Chondrocyte (in vitro differentiated cells): ENCODE data around the gene EIF4E3. TPM values are rescaled to one million over a fixed set of nuclear protein-coding genes. Genes with fewer than 3 reads are reported as not detected.

Experiments used
- DNase-seq: peaks from one replicate; pipeline ENCODE4 v3.0.0; 2021; ENCODE audit warnings: mixed read lengths, low spot score
- H3K27ac Mint-ChIP-seq: one replicate; pipeline ENCODE4 v1.8.0; 2021; ENCODE audit warnings: mild to moderate bottlenecking, moderate library complexity, mixed read lengths; ENCODE audit not compliant: unreplicated experiment
- H3K27me3 Mint-ChIP-seq: 2 replicates; pipeline ENCODE4 v1.8.0; 2021; ENCODE audit warnings: low read depth, mixed read lengths
- H3K36me3 Mint-ChIP-seq: 2 replicates; pipeline ENCODE4 v1.8.0; 2021; ENCODE audit warnings: low read depth, mixed read lengths
- H3K4me1 Mint-ChIP-seq: 2 replicates; pipeline ENCODE4 v1.8.0; 2021; ENCODE audit warnings: low read depth, mild to moderate bottlenecking, mixed read lengths
- H3K4me3 Mint-ChIP-seq: one replicate; pipeline ENCODE4 v1.8.0; 2021; ENCODE audit warnings: mild to moderate bottlenecking, moderate library complexity, mixed read lengths; ENCODE audit not compliant: unreplicated experiment
- H3K9me3 Mint-ChIP-seq: 2 replicates; pipeline ENCODE4 v1.8.0; 2021; ENCODE audit warnings: low read depth, mixed read lengths
- total RNA-seq: library from RNA; stranded (reverse); gene quantifications from 3 replicates; pipeline ENCODE4 v1.2.1, GENCODE V29; 2021
- TF ChIP-seq, protein P1 (sequence below): fragments of 200-600 bp; sonication (generic); IDR thresholded peaks from 2 replicates; pipeline ENCODE4 v1.5.0; 2021; ENCODE audit warnings: antibody characterized with exemption, mild to moderate bottlenecking, moderate library complexity

EIF4E3 gene
- total RNA-seq, 1 donor from 2014 or later = 12.4 TPM

DNA sequence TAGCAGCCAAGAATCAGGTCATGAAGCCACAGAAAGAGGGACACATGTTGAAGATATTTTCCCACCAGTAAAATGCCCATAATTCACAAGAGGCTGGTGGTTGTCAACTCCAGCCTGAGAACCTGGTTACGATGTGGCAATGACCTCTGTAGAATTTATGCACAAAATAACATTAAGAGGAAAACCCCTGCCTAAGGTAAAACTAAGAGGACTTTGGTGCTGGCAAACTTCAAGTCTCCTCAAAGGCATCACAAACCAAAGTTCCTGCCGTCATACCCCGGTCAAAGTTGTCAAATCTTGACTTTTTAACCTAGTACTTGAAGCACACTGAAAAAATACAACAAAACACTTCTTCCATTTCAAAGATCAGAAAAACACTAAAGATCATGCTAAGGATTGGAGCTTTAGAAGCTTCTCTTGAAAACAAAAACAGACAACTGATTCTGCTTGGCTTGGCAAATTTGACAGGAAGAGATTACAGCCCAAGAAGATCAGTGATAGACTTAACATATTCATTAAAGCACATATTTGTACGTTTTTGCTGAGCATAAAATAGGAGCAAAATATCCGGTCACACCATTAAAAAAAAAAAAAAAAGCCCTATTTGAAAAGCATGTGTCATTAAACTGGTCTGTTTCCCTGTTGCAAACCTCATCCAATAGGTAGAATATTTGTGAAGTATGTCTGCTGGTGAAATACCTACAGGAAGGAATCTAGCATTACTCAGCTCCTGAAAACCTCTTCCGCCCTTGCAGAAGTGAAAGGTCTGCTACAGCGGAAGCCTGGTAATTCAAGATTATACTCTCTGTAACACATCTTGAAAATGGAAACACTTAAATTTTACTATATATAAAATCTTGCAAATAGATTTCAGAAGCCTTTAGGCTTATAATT lies 22.8 kb downstream of the EIF4E3 start:
- H3K27me3 Mint-ChIP-seq = no peaks in the 10 kb centered on the region
- peaks cover 3% of the 10 kb centered on the region for H3K4me1 Mint-ChIP-seq
- no peak overlapping the region for H3K4me3 Mint-ChIP-seq
- no peak for DNase-seq
- H3K36me3 Mint-ChIP-seq = peaks cover 10% of the 10 kb centered on the region
- TF ChIP-seq, protein P1, sequence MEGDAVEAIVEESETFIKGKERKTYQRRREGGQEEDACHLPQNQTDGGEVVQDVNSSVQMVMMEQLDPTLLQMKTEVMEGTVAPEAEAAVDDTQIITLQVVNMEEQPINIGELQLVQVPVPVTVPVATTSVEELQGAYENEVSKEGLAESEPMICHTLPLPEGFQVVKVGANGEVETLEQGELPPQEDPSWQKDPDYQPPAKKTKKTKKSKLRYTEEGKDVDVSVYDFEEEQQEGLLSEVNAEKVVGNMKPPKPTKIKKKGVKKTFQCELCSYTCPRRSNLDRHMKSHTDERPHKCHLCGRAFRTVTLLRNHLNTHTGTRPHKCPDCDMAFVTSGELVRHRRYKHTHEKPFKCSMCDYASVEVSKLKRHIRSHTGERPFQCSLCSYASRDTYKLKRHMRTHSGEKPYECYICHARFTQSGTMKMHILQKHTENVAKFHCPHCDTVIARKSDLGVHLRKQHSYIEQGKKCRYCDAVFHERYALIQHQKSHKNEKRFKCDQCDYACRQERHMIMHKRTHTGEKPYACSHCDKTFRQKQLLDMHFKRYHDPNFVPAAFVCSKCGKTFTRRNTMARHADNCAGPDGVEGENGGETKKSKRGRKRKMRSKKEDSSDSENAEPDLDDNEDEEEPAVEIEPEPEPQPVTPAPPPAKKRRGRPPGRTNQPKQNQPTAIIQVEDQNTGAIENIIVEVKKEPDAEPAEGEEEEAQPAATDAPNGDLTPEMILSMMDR = no peak
- H3K9me3 Mint-ChIP-seq = no peaks in the 10 kb centered on the region
- H3K27ac Mint-ChIP-seq = no peak overlapping the region

DNA sequence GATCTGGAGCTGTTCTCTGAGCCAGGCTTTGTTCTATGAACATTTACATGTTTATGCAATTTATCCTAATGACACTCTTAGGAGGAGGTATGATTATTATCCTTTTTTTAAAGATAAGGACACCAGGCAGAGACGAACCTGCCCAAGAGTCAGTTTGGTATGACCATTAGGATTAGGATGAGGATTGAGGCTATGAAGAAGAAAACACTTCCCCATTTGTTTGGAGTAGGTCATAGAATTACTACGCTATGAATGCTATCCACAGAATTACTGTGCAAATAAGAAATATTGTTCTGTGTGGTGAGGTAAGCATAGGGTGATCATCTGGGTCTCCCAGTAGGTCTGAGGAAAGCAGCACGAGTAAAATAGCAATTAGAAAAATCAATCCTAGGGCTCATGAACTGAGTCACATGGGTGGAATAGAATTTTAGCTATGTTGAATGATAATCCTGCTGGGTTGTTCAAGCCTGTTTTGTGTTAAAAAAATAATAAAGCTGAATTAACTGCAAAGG lies 23.9 kb downstream of the EIF4E3 start:
- no peak overlapping the region for H3K4me3 Mint-ChIP-seq
- TF ChIP-seq, protein P1 = no peak

DNA sequence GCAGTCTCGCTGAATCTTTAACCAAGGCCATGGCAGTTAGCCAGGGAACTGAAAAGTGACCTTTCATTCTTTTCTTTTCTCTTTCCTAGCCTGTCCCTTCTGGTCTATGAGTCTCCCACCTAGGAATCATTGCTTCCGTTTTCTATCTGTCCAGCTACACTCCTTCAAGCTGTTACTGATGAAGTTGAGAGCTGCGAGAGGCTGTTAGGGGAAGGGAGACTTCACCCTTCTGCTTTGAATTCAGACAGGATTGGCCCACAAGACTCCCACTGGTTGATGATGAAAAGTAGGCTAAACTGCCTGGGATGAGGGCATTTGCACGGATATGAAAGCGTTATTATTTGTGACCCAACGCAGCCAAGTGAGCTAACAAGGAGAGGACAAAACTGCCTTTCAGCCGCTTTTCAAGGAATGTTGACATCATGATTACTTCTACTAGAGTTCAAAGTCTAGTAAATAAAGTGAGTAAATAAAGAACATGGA lies 30.2 kb downstream of the EIF4E3 start:
- TF ChIP-seq, protein P1 = no peak
- H3K9me3 Mint-ChIP-seq = no peaks in the 10 kb centered on the region
- DNase-seq = no peak
- no peaks in the 10 kb centered on the region for H3K27me3 Mint-ChIP-seq
- H3K36me3 Mint-ChIP-seq = no peaks in the 10 kb centered on the region
- peak overlapping the region; percentile 87 for H3K27ac Mint-ChIP-seq
- H3K4me3 Mint-ChIP-seq = peak overlapping the region; percentile 10
- peaks cover 29% of the 10 kb centered on the region for H3K4me1 Mint-ChIP-seq

More for the DNA sequence above, 23.9 kb downstream of the EIF4E3 start:
- H3K36me3 Mint-ChIP-seq = peaks cover 10% of the 10 kb centered on the region
- no peaks in the 10 kb centered on the region for H3K27me3 Mint-ChIP-seq
- DNase-seq = no peak
- H3K4me1 Mint-ChIP-seq = no peaks in the 10 kb centered on the region
- no peaks in the 10 kb centered on the region for H3K9me3 Mint-ChIP-seq
- H3K27ac Mint-ChIP-seq = no peak overlapping the region

DNA sequence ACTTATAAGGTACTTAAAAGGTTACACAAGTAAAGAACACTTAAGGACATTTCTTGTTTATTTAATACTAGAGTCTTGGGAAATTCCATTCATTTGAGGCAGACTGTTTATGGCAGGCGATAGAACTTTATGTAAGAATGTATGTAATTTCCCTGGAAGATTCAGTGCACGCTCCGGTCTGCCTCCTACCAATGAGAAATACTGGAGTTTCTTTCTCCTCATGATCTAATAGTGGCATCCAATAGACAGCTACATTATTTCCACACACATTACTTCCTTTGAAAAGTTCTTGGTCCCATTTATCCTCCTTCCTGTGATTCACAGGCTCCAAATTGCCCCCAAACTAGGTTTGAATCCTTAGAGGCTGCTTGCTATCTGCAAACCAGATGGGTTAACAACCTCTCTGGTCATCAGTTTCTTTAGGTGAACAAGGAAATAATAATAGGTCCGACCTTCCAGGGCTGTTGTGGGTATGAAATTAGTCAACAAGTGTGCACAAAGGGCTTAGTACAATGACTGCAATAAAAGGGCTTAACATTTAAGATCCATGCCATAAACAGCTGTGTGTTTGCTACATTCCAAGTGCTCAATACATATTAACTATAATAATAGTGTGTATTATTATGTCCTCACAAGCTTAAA lies 30.7 kb downstream of the EIF4E3 start:
- H3K27ac Mint-ChIP-seq = peak overlapping the region; percentile 87
- no peak for DNase-seq
- no peak overlapping the region for H3K4me3 Mint-ChIP-seq

More for the DNA sequence above, 30.7 kb downstream of the EIF4E3 start:
- H3K4me1 Mint-ChIP-seq = peaks cover 32% of the 10 kb centered on the region
- H3K9me3 Mint-ChIP-seq = no peaks in the 10 kb centered on the region
- TF ChIP-seq, protein P1 = no peak
- no peaks in the 10 kb centered on the region for H3K36me3 Mint-ChIP-seq
- H3K27me3 Mint-ChIP-seq = no peaks in the 10 kb centered on the region
